CD4-positive, alpha-beta T cell treated with Interleukin-17A for 1 hour (primary cell): Measurements from ENCODE around the gene NRG2.

ENCODE experiments used
- DNase-seq: peaks from one replicate; pipeline ENCODE4 v3.0.0-alpha.2; 2020

The NRG2 gene

GRCh38 chr5:139872052-139872766 is 170.9 kb downstream of the NRG2 start:
- DNase-seq = no peak

DNA sequence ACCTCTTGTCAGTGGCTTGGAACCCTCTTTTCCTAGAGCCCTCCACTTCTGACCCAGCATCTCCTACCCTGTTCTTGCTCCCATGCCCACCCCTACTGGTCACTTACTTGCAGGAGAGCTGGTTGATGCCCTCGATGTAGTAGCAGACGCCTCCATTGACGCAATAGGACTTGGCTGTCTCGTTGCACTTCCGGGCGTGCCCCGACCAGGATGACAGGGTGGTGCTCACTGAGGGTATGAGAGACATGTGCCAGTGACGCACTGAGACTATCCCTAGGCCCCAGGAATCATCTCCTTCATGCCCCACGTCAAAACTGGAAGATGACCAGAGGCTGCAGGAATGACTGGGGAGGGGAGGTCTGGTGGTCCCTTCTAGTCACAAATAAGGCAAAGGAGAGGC is 171.5 kb downstream of the NRG2 start:
- DNase-seq = no peak

- no peak for DNase-seq
Measured at GRCh38 chr5:139870677-139871076, 172.4 kb downstream of the NRG2 start.

DNA sequence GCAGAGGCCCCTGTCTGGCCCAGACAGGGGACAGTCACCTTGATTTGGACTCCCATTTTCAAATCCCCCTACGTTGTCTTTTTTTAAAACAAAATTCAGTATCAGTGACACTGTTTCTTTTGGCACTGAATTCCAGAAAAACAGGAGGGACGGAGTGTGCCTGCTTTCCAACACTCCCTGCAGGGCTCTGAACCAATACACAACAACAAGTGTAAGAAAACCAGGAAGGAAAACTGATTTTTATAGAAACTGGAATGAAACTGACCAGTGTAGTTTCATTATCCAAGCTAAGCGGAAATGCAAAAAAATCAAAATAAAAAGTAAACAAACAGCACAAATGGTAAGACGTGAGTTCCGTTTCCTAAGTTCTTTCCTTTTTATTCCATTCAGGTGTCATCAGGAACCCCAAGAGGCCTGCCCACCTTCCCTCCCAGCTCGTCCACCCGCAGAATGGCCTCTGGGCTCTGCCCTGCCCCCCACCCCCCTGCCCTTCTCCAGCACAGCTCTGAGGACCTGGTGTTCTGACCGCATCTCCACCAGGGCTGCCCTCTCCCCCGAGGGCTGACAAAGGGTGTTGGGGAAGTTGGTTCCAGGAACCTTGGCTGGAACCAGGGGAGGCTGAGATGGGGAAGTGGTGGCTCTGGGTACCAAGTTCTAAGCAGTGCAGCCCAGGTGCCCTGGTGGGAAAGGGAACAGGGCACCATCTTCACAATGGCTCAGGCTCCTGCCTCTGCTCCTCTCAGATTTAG is 173.9 kb downstream of the NRG2 start:
- DNase-seq = no peak

DNA sequence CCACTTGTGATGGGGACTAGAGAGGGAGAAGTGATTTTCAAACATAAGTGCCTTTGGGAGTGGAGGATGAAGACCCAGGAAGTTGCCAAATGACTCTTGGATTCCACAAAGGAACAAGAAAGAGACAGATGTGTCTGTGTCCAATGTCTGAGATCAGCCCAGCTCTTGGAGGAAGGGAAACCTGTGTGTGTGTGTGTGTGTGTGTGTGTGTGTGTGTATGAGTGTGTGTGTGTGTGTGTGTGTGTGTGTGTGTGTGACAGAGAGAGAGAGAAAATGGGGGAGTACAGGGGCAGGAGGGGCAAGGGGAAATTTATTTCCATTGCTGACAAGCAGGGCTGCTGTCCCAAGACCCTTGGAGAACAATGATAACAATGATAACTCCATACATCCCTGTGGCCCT is 175.5 kb downstream of the NRG2 start:
- no peak for DNase-seq

- no peak for DNase-seq
Measured at GRCh38 chr5:139867109-139867508, 176.0 kb downstream of the NRG2 start.

GRCh38 chr5:139864716-139865483 is 178.2 kb downstream of the NRG2 start:
- no peak for DNase-seq

- peak; percentile 57 for DNase-seq
Measured at GRCh38 chr5:139863855-139864558, 179.1 kb downstream of the NRG2 start.

GRCh38 chr5:139863361-139863760 is 179.7 kb downstream of the NRG2 start:
- DNase-seq = no peak

DNA sequence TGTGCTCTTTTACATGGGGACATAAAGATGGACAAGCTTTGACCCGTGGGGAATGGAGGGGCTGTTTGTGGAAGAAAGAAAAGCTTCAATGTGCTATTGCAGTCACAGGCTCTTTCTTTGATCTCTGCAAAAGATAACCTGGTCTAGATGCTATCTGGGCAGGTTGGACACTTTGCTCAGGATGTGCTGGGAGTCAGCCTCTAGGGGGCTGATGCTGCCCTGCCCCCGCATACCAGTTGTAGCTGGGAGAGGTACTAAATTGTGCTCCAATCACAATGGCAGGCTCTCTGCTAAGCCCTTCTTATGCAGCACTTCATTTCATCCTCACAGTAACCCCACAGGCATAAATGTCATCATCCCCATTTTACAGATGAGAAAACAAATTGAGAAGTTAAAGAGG is 180.3 kb downstream of the NRG2 start:
- DNase-seq = no peak

DNA sequence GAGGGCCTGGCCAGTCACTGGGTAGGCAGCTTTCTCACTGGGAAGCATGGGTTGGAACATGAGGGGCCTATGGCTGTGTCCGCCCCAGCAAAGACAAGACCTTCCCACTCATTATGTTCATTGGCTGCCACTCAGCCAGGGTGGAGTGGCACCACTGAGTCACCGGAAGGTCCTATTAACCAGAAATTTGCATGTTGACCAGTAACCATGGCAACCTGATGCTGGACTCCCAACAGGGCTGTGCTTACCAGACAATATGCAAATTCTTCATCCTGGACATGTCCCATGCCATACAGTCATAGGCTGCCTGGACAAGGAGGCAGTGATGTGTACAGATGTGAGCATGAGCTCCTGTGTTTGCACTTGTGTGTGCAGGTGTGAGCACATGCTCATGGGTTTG is 180.8 kb downstream of the NRG2 start:
- no peak for DNase-seq

DNA sequence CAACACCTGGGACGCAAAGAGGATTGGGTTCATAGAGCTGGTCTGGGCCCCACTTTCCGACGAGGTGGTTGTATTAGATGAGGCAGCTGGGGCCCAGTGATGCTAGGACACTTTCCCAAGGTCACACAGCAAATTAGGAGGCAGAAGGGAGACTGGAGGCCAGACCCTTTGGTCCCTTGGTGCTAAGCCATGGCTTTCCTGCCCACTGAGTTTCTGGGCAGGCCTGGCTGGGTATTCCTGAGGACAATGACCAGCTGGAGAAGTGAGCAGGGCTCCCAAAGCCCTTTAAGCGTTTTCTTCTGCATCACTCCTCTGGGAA is 181.3 kb downstream of the NRG2 start:
- no peak for DNase-seq

- no peak for DNase-seq
Measured at GRCh38 chr5:139861021-139861888, 181.8 kb downstream of the NRG2 start.

DNA sequence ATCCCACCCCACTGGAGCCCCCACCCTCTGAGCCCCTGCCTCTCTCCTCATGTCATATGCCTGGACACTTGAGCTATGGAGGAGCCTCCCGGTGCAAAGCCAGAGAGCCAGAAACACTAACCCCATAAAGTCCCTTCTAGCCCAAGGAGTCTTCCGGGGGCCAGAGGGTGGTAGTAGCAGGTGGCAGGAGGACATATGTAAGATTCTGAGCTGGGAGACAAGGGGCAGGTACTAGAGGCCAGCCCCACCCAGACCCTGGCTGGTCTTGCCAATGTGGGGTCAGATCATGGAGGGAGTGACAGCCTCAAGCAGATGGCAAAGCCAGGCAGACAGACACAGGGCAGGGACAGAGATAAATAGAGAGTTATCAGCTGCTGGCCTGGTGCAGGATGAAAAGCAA is 184.1 kb downstream of the NRG2 start:
- no peak for DNase-seq

GRCh38 chr5:139856714-139857113 is 186.4 kb downstream of the NRG2 start:
- no peak for DNase-seq

DNA sequence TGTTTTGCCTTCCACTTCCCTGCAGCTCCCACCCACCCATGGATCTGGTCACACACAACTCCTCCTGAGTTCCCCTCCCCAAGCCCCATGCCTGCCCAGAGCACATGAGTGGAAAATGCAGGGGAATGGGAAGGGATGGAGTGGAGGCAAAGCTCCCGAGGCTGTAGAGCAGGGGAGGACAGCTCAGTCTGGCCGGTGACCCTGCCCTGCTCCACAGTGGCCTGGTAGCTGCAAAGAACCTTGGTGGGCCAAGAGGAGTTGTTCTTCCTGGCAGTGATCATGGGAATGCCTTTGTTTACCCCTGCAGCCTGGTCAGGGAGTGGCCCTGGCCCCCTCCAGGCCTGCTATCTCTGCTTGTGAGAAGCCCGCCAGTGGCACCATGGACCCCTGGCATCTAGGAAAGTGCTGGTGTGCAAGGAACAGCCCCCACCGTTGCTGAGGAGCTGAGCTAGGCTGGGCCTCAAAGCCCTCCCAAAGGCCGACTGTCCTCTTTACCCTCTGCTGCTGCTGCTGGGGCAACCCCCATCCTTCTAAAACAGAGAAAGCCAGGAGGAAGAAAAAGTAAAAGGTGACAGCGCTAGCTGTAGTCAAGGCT is 187.1 kb downstream of the NRG2 start:
- DNase-seq = no peak

DNA sequence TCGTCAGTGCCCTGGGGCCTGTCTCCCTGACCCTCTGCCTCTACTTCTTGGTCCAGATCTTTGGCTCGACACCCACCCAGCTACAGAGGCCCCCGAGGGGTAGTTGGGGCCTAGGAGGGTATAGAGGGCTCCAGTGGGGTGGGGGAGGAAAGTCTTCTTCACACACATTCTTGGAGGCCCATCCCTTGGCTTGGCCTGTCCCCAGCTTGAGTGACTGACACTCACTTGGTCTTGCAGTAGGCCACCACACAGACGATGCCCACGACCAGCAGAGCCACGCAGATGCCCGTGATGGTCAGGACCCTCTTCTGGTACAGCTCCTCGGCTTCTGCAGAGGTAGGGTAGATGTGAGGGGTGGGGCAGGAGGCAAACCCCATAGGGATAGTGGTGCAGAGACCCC is 187.6 kb downstream of the NRG2 start:
- no peak for DNase-seq

DNA sequence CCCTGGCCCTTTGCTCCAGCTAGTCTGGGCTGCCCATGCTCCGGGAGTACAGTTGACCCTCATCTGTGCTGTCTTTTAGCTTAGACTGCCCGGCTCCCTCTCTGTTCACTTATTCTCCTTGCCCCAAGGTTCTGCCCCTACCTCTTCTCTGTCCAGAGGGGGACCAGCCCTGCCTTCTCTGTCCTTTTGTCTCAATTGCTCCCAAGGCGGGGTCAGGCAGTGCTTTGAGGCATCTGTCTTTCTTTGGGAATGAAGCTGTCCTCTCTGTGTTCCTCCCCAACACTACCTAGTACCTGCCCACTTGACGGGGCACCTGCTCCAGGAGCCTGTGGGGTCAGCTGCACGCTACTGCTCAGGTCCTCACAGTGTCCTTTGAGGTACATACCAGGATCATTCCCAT is 188.1 kb downstream of the NRG2 start:
- DNase-seq = no peak

- no peak for DNase-seq
Measured at GRCh38 chr5:139854029-139854605, 189.0 kb downstream of the NRG2 start.

DNA sequence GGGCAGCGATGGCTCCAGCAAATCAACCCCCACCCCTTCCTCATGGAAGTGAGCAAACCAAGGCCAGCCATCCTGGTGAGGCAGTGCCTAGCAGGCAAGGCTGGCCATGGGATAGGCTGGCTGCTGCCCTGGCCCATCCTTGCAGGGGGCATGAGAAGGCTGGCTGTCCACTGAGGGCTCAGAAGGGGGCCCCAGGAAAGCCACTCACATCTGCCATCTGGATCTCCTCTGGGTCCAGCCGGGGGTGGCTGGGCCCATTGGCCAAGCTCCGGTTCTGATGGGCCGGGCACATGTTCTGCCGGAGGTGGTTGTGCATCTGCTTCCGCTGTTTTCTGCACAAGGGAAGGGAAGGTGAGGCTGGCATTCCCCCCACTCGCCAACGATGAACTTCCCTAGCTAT is 190.4 kb downstream of the NRG2 start:
- no peak for DNase-seq

DNA sequence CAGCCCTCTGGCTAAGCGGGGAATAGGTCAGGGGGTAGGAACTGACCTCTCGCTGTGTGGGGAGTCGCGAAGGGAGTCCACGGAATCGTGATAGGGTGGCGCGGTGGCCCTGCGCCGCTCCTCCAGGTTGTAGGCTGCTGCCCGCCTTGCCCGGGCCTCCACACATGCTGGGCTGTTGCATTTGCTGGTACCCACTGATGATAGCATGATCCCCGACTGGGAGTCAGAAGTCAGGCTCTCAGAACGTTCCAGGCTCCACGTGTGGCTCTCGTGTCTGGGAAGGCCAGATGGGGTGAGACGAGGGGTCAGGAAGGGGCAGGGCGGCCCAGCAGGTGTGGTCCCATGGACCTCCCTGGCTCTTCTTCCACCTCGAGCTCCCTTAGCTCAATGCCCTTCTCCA is 191.5 kb downstream of the NRG2 start:
- no peak for DNase-seq
